Myocyte (in vitro differentiated cells): Measurements from ENCODE around the gene C17orf67. TPM values are rescaled to one million over a fixed set of nuclear protein-coding genes. Genes with fewer than 3 reads are reported as not detected.

Source experiments
- DNase-seq: peaks from one replicate; pipeline ENCODE4 v3.0.0-alpha.2; 2012; ENCODE audit warnings: low read depth
- polyA plus RNA-seq: library from polyadenylated mRNA; unstranded; fragments of >200 nt; gene quantifications from one replicate; pipeline ENCODE4 v1.2.1, GENCODE V29; 2012; ENCODE audit warnings: missing spikeins
- total RNA-seq: library from RNA; depleted of rRNA; stranded (reverse); fragments of >200 nt; gene quantifications from 2 replicates; pipeline ENCODE4 v1.2.3, GENCODE V29; 2014

The C17orf67 gene
- total RNA-seq: 2.1 and 5.7 TPM in 2 replicates
- polyA plus RNA-seq: 1.2 TPM

- DNase-seq: peak; percentile 96
These were observed at the start of gene C17orf67, which contains the start of gene DGKE for GRCh38 chr17:56833809-56834379. TSS of gene C17orf67 (minus strand) at chr17:56833920. CDS start at chr17:56815810, 18,110 bp downstream. TSS of gene DGKE (plus strand) at chr17:56834151. CDS start at chr17:56834796, 645 bp downstream.

- no peak for DNase-seq
These were observed 48.1 kb upstream of the C17orf67 start for GRCh38 chr17:56881685-56882295.

GRCh38 chr17:56880571-56880970 lies 46.9 kb upstream of the C17orf67 start:
- peak; percentile 84 for DNase-seq

- DNase-seq: peak; percentile 82
These were observed 46.4 kb upstream of the C17orf67 start for GRCh38 chr17:56880133-56880532.

- DNase-seq: no peak
These were observed 45.6 kb upstream of the C17orf67 start for GRCh38 chr17:56879280-56879679.

- no peak for DNase-seq
These were observed 43.1 kb upstream of the C17orf67 start for GRCh38 chr17:56876766-56877179.

- no peak for DNase-seq
These were observed 36.4 kb upstream of the C17orf67 start for GRCh38 chr17:56870081-56870651.

GRCh38 chr17:56868716-56869115 lies 35.0 kb upstream of the C17orf67 start:
- DNase-seq: no peak

GRCh38 chr17:56867948-56868376 lies 34.2 kb upstream of the C17orf67 start:
- no peak for DNase-seq

- DNase-seq: no peak
These were observed 32.8 kb upstream of the C17orf67 start for GRCh38 chr17:56866496-56866895.

- no peak for DNase-seq
These were observed 32.4 kb upstream of the C17orf67 start for GRCh38 chr17:56866076-56866475.

- no peak for DNase-seq
These were observed 30.3 kb upstream of the C17orf67 start for GRCh38 chr17:56863974-56864373.

- DNase-seq: no peak
These were observed 28.2 kb upstream of the C17orf67 start for GRCh38 chr17:56861899-56862298.

- DNase-seq: no peak
These were observed 17.3 kb upstream of the C17orf67 start for GRCh38 chr17:56851008-56851407.

GRCh38 chr17:56850591-56850990 lies 16.9 kb upstream of the C17orf67 start:
- DNase-seq: no peak

GRCh38 chr17:56849131-56849530 lies 15.4 kb upstream of the C17orf67 start:
- no peak for DNase-seq

- DNase-seq: no peak
These were observed 13.4 kb upstream of the C17orf67 start for GRCh38 chr17:56847106-56847505.

- no peak for DNase-seq
These were observed 12.2 kb upstream of the C17orf67 start for GRCh38 chr17:56845934-56846333.

- DNase-seq: no peak
These were observed 8.9 kb upstream of the C17orf67 start for GRCh38 chr17:56842577-56842976.

GRCh38 chr17:56838687-56839086 lies 5.0 kb upstream of the C17orf67 start:
- DNase-seq: no peak

- DNase-seq: no peak
These were observed 1.5 kb upstream of the C17orf67 start for GRCh38 chr17:56835264-56835585.

GRCh38 chr17:56834380-56835263 lies 902 bp upstream of the C17orf67 start:
- DNase-seq: no peak
